HG02623 (cell line): Measurements from ENCODE around the gene C4orf46.
A peak's percentile ranks its signal among the peaks of the same experiment; 100 is the strongest.

ENCODE experiments used
- ATAC-seq: cut with Tn5 transposase; IDR thresholded peaks from one replicate; pipeline ENCODE4 v1.9.1; 2021; ENCODE audit warnings: moderate library complexity; ENCODE audit not compliant: unreplicated experiment

C4orf46 gene

DNA sequence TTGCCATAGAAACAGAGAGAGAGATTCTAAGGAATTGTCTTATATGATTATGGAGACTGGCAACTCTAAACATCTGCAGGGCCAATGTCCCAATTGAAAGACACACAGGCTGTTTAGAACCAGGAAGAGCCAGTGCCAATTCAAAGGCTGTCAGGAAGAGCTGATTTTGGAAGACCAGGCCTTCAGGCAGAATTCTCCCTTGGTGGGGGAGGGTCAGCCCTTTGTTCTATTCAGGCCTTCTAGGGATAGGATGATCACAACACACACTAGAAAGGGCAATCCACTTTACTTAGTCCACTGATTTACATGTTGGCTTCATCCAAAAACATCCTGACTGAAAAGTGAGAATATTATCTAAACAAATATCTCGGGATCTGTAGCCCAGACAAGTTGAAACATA lies 15.2 kb downstream of the C4orf46 start:
- no peak for ATAC-seq

DNA sequence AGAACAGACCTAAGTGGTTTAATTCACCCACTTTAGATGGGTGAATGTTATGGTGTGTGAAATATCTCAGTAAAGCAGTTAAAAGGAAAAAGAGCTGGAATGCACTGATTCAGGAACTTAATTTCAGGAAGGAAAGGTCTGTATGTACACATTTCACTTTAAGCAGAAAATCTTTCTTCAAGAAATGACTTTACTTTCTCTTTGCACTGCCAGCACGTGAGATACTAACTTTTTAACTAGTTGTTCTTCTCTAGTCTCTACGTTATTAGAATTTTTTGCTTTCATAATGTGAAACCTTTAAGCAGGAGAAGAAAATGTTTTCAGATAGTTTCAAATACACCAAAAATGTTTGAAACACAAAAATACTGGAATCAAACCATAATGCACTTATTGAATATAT lies 18.8 kb downstream of the C4orf46 start:
- ATAC-seq = no peak

DNA sequence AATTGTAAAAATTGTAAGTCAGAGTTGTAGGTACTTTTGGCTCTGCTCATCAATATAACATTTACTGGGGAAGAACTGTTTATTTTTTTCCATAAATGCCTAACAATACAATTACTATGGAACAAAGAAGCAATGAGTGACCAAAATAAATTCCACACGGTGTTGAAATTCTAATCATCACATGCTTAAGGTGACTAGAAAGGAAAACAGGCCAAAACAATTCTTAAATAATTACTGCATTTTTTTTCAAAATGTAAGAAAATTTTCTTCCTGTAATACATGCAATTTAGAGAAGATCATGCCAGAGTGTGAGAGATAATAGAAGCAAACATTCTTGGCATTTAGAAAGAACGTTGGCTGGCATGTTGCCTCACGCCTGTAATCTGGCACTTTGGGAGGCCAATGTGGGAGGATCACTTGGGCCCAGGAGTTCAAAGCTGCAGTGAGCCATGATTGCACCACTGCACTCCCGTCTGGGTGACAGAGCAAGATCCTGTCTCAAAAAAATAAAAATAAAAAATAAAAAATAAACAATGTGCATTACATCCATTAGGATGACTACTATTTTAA lies 22.5 kb downstream of the C4orf46 start:
- no peak for ATAC-seq

DNA sequence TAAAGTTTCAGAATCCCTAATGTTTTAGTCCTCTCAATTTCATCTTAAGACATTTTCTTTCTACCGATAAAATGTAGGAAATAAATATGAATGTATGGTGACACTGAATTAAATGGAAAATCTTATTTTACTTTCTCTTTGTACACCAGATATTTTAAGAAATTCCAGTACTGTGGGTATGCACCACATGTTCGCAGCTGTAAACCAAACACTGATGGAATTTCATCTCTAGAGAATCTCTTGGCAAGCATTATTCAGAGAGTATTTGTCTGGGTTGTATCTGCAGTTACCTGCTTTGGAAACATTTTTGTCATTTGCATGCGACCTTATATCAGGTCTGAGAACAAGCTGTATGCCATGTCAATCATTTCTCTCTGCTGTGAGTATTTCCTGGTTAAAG lies 26.9 kb downstream of the C4orf46 start:
- ATAC-seq = no peak

DNA sequence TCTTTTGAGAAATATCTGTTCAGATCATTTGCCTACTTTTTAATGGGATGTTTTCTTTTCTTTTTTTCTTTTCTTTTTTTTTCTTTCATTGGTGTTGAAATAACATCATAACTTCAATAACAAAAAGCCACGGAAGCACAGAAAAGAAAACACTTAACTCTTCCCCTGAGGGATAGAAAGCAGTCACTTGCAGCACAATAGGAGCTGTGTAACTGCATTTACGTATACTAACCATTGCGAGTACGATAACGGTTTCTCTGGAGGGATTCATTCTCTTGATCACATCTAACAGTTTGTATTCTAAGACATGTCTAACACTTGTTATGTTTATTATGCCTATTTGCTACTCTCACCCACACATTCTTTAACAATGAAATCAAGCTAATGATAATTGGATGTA lies 27.3 kb downstream of the C4orf46 start:
- no peak for ATAC-seq

DNA sequence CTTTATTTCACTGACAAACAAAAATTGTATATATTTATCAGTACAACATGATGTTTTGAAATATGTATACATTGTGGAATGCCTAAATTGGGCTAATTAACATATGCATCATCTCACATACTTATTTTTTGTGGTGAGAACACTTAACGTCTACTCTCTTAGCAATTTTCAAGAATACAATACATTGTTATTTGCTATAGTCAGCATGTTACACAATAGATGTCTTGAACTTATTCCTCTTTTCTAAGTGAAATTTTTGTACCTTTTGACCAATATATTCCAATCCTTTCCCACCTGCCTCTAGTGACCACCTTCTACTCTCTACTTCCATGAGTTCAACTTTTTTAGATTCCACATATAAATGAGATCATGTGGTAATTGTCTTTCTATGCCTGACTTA lies 35.1 kb downstream of the C4orf46 start:
- no peak for ATAC-seq

DNA sequence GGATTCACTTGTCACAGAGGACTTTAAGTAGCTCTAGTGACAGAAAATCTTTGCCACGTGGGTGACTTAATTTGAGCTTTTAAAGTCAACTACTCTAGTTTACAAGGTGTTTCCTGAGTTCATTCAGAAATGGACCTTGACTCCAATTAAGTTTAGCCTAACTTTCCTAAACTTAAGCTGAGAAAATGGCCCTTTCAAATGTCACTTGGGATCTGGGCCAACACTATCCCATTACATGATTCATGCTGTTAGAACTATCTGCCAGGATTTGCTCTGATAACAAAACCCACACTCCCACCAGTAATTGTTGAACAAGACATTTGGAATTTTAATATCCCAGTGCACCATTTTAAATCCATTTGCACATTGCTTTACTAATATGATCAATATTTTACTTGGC lies 40.8 kb downstream of the C4orf46 start:
- no peak for ATAC-seq

DNA sequence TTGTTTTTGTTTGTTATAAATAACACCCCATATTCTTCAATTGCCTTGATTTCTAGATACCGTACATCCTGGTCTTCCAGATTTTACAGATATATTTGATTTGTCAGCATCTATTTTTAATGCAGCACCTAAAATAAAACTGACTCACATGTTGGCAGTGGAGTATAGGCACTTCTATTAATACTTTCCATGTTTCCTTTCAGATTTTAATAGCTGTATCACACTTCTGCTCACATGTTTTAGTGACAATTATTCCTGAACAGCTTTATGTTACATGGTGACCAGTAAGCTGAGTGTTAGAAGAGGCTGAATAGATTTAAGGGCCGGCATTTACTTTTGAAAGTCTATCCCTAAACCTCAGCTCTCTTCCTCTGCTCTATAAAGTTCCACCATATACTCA lies 46.1 kb downstream of the C4orf46 start:
- no peak for ATAC-seq

DNA sequence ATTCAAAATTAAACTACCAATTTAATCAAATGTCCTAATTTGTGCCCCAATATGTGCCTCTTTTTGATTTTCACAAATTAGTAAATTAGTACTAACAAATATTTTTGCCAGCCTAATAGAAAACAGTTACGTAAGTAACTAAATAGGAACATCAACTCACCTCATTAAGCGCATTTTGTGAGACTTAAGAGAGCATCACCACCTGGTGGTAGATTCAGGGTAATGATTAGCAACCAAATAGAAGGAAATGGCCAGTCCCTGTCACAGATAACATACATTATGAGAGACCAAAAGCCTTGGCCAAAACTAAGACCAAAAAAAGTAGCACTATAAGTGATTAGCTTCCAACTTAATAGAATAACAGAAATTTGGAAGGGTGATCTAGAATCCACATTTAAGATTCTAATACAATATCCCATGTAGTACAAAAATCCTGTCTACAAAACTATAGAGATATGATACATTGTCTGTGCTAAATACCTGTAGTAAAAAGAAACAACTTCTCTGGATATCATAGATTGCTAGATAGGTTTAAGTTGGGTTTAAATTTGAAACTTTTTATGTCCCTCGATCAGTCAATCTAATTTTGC lies 46.7 kb downstream of the C4orf46 start:
- peak; percentile 97 for ATAC-seq

DNA sequence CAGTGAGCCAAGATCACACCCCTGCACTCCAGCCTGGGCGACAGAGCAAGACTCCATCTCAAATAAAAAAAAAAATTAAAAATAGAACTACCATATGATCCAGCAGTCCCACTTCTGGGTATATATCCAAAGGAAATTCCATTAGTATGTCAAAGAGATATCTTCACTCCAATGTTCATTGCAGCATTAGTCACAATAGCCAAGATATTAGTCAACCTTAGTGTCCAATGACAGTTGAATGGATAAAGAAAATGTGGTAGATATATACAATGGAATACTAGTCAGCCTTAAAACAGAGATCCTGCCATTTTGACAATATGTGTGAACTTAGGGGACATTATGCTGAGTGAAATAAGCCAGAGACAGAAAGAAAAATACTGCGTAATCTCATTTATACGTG lies 49.4 kb downstream of the C4orf46 start:
- no peak for ATAC-seq

DNA sequence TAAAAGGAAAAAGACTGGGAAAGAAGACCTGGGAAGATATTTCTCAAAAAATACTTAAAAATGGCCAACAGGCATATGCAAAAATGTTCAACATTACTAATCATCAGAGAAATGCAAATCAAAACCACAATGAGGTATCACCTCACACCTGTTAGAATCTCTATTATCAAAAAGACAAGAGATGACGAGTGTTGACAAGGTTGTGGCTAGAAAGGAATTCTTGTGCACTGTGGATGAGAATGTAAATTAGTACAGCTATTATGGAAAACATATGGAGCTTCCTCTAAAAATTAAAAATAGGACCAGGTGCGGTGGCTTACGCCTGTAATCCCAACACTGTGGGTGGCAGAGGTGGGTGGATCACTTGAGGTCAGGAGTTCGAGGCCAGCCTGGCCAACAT lies 50.0 kb downstream of the C4orf46 start:
- no peak for ATAC-seq

DNA sequence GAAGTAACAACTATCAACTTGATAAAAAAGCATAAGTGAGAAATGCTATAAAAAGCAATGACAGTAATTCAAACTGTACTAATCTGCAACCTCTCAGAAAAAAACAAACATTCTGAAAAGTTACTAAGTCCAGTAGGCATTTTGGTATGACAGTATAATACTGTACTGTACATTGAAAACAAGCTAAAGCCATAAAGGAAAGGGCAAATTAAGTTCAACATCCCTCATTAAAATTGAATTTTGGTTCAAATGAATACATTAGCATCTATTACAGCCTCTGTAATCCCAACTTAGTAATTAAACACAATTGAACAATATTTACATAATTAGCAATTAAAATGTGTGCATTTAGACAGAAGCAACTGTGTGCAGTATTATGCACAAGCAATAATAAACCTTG lies 53.7 kb downstream of the C4orf46 start:
- no peak for ATAC-seq
